Bronchial epithelial cell (primary cell): ENCODE data around the gene PARP14. TPM values are rescaled to one million over a fixed set of nuclear protein-coding genes. Genes with fewer than 3 reads are reported as not detected.
"Not testable (repeated sequence)": the region's sequence is repeated elsewhere in the genome, so short reads cannot be mapped to it uniquely, and the experiment has no call there.

Source experiments
- DNase-seq: peaks from one replicate; pipeline ENCODE4 v3.0.0-alpha.2; 2010; ENCODE audit warnings: low read depth
- FAIRE-seq: peaks from 2 replicates; lab custom pipeline; 2011; peaks lifted over from hg19 to GRCh38; lab: Jason Lieb, UNC
- H3K27me3 ChIP-seq: 2 replicates; pipeline ENCODE4 v1.5.1; 2011; ENCODE audit warnings: low read length; ENCODE audit not compliant: control insufficient read depth, insufficient read depth
- H3K36me3 ChIP-seq: 2 replicates; pipeline ENCODE4 v1.5.1; 2011; ENCODE audit warnings: low read length; ENCODE audit not compliant: control insufficient read depth, insufficient read depth
- H3K4me3 ChIP-seq: 2 replicates; pipeline ENCODE4 v1.5.1; 2011; ENCODE audit warnings: mild to moderate bottlenecking, low read depth, low read length, control low read depth
- CTCF ChIP-seq: IDR thresholded peaks from 2 replicates; pipeline ENCODE4 v1.5.1; 2011; ENCODE audit warnings: mild to moderate bottlenecking, moderate library complexity, low read length, control low read depth, inconsistent platforms; ENCODE audit not compliant: insufficient read depth, severe bottlenecking
- total RNA-seq: library from RNA; depleted of rRNA; stranded (reverse); fragments of >200 nt; gene quantifications from 2 replicates; pipeline ENCODE4 v1.2.1, GENCODE V29; 2014

Gene PARP14
- total RNA-seq, 1 donor from 2014 or later: 13.2 TPM

GRCh38 chr3:122697952-122698620, 17.4 kb downstream of the PARP14 start:
- TF ChIP-seq CTCF: no peak
- H3K36me3 ChIP-seq: no peaks in the 10 kb centered on the region
- no peak overlapping the region for H3K4me3 ChIP-seq
- H3K27me3 ChIP-seq: no peaks in the 10 kb centered on the region
- DNase-seq (peak; percentile 85), FAIRE-seq (peak; percentile 36)

- no peak for TF ChIP-seq CTCF
- no peak for FAIRE-seq
- DNase-seq: no peak
- Histone ChIP-seq H3K4me3 (no peak overlapping the region), H3K27me3 (no peaks in the 10 kb centered on the region), H3K36me3 (no peaks in the 10 kb centered on the region)
Measured at GRCh38 chr3:122700193-122700592, 19.6 kb downstream of the PARP14 start.

- Histone ChIP-seq H3K27me3 (no peaks in the 10 kb centered on the region), H3K36me3 (no peaks in the 10 kb centered on the region), H3K4me3 (no peak overlapping the region)
- no peak for DNase-seq
- no peak for TF ChIP-seq CTCF
- no peak for FAIRE-seq
Measured at GRCh38 chr3:122705379-122705778, 24.7 kb downstream of the PARP14 start.

- FAIRE-seq: not testable (repeated sequence)
Measured at GRCh38 chr3:122710616-122711251, 30.1 kb downstream of the PARP14 start.

GRCh38 chr3:122714273-122714672, 33.6 kb downstream of the PARP14 start:
- Histone ChIP-seq H3K36me3 (peaks cover 6% of the 10 kb centered on the region), H3K27me3 (no peaks in the 10 kb centered on the region), H3K4me3 (no peak overlapping the region)
- DNase-seq (no peak), FAIRE-seq (no peak)
- TF ChIP-seq CTCF: no peak

More at GRCh38 chr3:122710616-122711251, 30.1 kb downstream of the PARP14 start:
- H3K36me3 ChIP-seq, H3K27me3 ChIP-seq, H3K4me3 ChIP-seq, DNase-seq: not testable (repeated sequence)

- no peak for TF ChIP-seq CTCF
- Histone ChIP-seq H3K36me3 (peaks cover 8% of the 10 kb centered on the region), H3K4me3 (no peak overlapping the region), H3K27me3 (no peaks in the 10 kb centered on the region)
- FAIRE-seq: no peak
- DNase-seq: no peak
Measured at GRCh38 chr3:122716667-122717066, 36.0 kb downstream of the PARP14 start.
